ENCODE measurements around the gene STAT2.

STAT2 gene

GRCh38 chr12:56321027-56321426, 38.9 kb downstream of the STAT2 start:
- no peak overlapping the region for H3K27ac ChIP-seq
- TF ChIP-seq, protein P1, sequence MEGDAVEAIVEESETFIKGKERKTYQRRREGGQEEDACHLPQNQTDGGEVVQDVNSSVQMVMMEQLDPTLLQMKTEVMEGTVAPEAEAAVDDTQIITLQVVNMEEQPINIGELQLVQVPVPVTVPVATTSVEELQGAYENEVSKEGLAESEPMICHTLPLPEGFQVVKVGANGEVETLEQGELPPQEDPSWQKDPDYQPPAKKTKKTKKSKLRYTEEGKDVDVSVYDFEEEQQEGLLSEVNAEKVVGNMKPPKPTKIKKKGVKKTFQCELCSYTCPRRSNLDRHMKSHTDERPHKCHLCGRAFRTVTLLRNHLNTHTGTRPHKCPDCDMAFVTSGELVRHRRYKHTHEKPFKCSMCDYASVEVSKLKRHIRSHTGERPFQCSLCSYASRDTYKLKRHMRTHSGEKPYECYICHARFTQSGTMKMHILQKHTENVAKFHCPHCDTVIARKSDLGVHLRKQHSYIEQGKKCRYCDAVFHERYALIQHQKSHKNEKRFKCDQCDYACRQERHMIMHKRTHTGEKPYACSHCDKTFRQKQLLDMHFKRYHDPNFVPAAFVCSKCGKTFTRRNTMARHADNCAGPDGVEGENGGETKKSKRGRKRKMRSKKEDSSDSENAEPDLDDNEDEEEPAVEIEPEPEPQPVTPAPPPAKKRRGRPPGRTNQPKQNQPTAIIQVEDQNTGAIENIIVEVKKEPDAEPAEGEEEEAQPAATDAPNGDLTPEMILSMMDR (IDR thresholded peaks at IDR 0.05) = no peak
- TF ChIP-seq ZFX (IDR thresholded peaks at IDR 0.05; ENCODE audit: borderline replicate concordance) = no peak

- TF ChIP-seq, protein P1 (IDR thresholded peaks at IDR 0.05) = peak; percentile 34
- no peak for TF ChIP-seq ZFX (IDR thresholded peaks at IDR 0.05; ENCODE audit: borderline replicate concordance)
- H3K27ac ChIP-seq = peak overlapping the region; percentile 96; the same call in 1 of the 2 replicates
Measured at GRCh38 chr12:56317675-56318074, 42.2 kb downstream of the STAT2 start.

GRCh38 chr12:56315622-56316473, 44.1 kb downstream of the STAT2 start, which contains the start of gene CNPY2:
TSS of gene CNPY2 (minus strand) at chr12:56315988. CDS start at chr12:56315217, 771 bp downstream.
- peak within 1 kb of the TSS; percentile 96 for H3K27ac ChIP-seq
- TF ChIP-seq ZFX (IDR thresholded peaks at IDR 0.05; ENCODE audit: borderline replicate concordance) = no peak
- TF ChIP-seq, protein P1 (IDR thresholded peaks at IDR 0.05) = peak; percentile 33; the same call in 1 of the 2 replicates

GRCh38 chr12:56315249-56315621, 44.7 kb downstream of the STAT2 start:
- H3K27ac ChIP-seq = peak overlapping the region; percentile 96
- no peak for TF ChIP-seq ZFX (IDR thresholded peaks at IDR 0.05; ENCODE audit: borderline replicate concordance)
- TF ChIP-seq, protein P1 (IDR thresholded peaks at IDR 0.05) = no peak

DNA sequence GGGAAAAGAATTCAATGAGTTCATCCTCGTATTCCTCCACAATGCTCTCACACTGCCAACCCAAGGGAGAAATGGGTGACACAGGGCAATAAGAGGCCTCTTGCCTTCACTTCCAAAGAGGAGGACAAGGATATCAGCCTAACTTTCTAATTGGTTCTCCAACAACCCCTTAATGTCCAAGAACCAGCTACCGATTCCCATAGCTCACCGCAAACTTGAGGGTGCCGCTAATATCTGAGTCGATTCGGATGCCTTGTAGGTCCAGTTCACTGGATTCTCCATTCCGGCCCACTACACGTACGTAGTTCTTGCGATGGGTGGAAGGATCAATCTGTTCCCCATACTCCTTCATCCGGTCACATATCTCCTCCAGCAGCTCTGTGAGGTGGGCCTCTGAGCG, 48.9 kb downstream of the STAT2 start:
- TF ChIP-seq, protein P1 (IDR thresholded peaks at IDR 0.05) = no peak
- TF ChIP-seq ZFX (IDR thresholded peaks at IDR 0.05; ENCODE audit: borderline replicate concordance) = no peak
- no peak overlapping the region for H3K27ac ChIP-seq

GRCh38 chr12:56308714-56309113, 51.2 kb downstream of the STAT2 start:
- TF ChIP-seq, protein P1 (IDR thresholded peaks at IDR 0.05) = no peak
- no peak for TF ChIP-seq ZFX (IDR thresholded peaks at IDR 0.05; ENCODE audit: borderline replicate concordance)
- H3K27ac ChIP-seq = no peak overlapping the region
